Stimulated activated CD8-positive, alpha-beta memory T cell treated with anti-CD3 and anti-CD28 coated beads, Interleukin-12 subunit alpha, Interleukin-12 subunit beta, amount 100 ng/mL, for 4 hours (primary cell): ENCODE results near the gene BSN.
"Not testable (repeated sequence)": the region's sequence is repeated elsewhere in the genome, so short reads cannot be mapped to it uniquely, and the experiment has no call there.

Experiments used
- DNase-seq: peaks from one replicate; pipeline ENCODE4 v3.0.0-alpha.2; 2020; ENCODE audit warnings: low read depth

The BSN gene

GRCh38 chr3:49534581-49535441 lies 19.5 kb upstream of the BSN start:
- no peak for DNase-seq

GRCh38 chr3:49535971-49536874 lies 18.1 kb upstream of the BSN start:
- no peak for DNase-seq

GRCh38 chr3:49536875-49537533 lies 17.3 kb upstream of the BSN start:
- no peak for DNase-seq

- peak; percentile 83 for DNase-seq
These were observed 14.4 kb upstream of the BSN start for GRCh38 chr3:49539659-49540560.

- no peak for DNase-seq
These were observed 2.2 kb upstream of the BSN start for GRCh38 chr3:49552087-49552486.

- DNase-seq: no peak
These were observed 969 bp upstream of the BSN start for GRCh38 chr3:49553324-49553691.

- no peak for DNase-seq
These were observed 472 bp downstream of the BSN start for GRCh38 chr3:49554633-49555265.

- no peak for DNase-seq
These were observed 2.4 kb downstream of the BSN start for GRCh38 chr3:49556500-49557275.

- DNase-seq: no peak
These were observed 8.8 kb downstream of the BSN start for GRCh38 chr3:49563040-49563578.

- no peak for DNase-seq
These were observed 9.5 kb downstream of the BSN start for GRCh38 chr3:49563766-49564165.

- DNase-seq: no peak
These were observed 12.0 kb downstream of the BSN start for GRCh38 chr3:49566312-49566711.

- no peak for DNase-seq
These were observed 13.1 kb downstream of the BSN start for GRCh38 chr3:49567406-49567805.

- DNase-seq: no peak
These were observed 14.7 kb downstream of the BSN start for GRCh38 chr3:49568965-49569364.

GRCh38 chr3:49570028-49570654 lies 15.9 kb downstream of the BSN start:
- no peak for DNase-seq

- no peak for DNase-seq
These were observed 27.9 kb downstream of the BSN start for GRCh38 chr3:49582177-49582576.

- DNase-seq: not testable (repeated sequence)
These were observed 31.0 kb downstream of the BSN start for GRCh38 chr3:49585261-49585755.

- DNase-seq: no peak
These were observed 37.3 kb downstream of the BSN start for GRCh38 chr3:49591615-49592014.

- no peak for DNase-seq
These were observed 38.8 kb downstream of the BSN start for GRCh38 chr3:49593041-49593440.

- no peak for DNase-seq
These were observed 46.5 kb downstream of the BSN start for GRCh38 chr3:49600781-49601180.
